Skin epidermis (tissue), 12 donors: Measurements from ENCODE around the gene OR2D2.
"Not testable (repeated sequence)": the region's sequence is repeated elsewhere in the genome, so short reads cannot be mapped to it uniquely, and the experiment has no call there.

ENCODE experiments used
- H3K27ac ChIP-seq, 21 experiments: fragments of 200-600 bp; sonication (generic) in 11 of 21; one replicate each; pipeline ENCODE4 v1.5.0; 2020; ENCODE audit warnings: mild to moderate bottlenecking in 3 of 21, inconsistent platforms in 2 of 21, moderate library complexity in 2 of 21
- H3K4me3 ChIP-seq, 7 experiments: fragments of 200-600 bp; sonication (generic) in 2 of 7; one replicate each; pipeline ENCODE4 v1.5.0; 2020; ENCODE audit warnings: inconsistent platforms in 2 of 7, mild to moderate bottlenecking in 2 of 7, moderate library complexity in 1 of 7

OR2D2 gene, protein sequence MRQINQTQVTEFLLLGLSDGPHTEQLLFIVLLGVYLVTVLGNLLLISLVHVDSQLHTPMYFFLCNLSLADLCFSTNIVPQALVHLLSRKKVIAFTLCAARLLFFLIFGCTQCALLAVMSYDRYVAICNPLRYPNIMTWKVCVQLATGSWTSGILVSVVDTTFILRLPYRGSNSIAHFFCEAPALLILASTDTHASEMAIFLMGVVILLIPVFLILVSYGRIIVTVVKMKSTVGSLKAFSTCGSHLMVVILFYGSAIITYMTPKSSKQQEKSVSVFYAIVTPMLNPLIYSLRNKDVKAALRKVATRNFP

DNA sequence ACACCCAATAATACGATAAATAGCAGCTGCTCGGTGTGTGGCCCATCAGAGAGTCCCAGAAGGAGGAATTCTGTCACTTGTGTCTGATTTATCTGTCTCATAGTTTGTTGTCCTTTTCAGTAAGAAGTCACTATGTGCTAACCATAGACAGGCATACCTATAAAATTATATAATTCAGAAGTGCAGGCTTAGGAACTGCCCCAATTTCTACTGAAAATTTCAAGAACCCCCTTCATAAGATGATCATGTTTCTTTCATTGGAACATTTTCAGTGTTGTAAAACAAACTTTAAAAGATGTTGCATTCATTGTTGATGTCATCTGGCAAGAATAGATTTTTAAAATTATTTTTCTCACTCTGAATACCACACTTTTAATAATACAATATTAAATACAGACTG is at the start of gene OR2D2:
Gene OR2D2, minus strand, starts transcription at position 101 of the 400 bp plus-strand sequence. Its CDS starts 0 bp downstream, at position 101.
- Histone ChIP-seq H3K27ac (no peak within 1 kb of the TSS), H3K4me3 (no peak within 1 kb of the TSS)

DNA sequence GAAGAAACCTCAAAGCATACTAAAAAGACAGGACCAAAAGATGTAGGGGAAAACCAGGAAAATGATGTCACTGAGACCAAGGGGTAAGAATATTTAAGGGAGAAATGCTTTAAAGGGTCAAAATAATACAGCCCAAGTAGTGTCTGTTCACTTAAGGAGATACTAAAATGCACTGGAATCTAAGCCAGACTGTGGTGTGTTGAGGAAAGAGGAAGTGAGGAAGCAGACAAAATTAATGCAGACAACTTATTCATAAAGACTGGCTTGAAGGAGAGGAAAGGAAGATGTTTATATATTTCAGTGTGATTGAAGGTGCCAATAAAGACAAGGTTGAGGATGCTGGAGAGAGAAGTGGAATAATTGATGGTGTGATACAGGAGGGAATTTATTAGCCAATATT is 49.7 kb upstream of the OR2D2 start:
- H3K4me3 ChIP-seq = no peak overlapping the region
- H3K27ac ChIP-seq = no peak overlapping the region

DNA sequence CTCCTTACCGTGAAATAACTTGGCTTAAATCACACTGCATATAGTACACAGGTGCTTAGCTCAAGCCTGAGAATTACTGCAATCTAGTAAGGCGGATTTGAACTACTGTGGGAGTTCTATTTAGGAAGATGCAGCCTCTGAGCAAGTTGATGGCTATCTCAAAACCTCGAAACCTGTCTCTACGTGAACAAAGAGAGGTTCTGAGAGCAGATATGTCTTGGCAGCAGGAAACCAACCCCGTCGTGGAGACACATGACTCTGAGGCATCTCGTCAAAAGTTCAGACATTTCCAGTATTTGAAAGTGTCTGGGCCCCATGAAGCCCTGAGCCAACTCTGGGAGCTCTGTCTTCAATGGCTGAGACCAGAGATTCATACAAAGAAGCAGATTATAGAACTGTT is 39.8 kb upstream of the OR2D2 start:
- Histone ChIP-seq H3K27ac (no peak overlapping the region), H3K4me3 (no peak overlapping the region)

DNA sequence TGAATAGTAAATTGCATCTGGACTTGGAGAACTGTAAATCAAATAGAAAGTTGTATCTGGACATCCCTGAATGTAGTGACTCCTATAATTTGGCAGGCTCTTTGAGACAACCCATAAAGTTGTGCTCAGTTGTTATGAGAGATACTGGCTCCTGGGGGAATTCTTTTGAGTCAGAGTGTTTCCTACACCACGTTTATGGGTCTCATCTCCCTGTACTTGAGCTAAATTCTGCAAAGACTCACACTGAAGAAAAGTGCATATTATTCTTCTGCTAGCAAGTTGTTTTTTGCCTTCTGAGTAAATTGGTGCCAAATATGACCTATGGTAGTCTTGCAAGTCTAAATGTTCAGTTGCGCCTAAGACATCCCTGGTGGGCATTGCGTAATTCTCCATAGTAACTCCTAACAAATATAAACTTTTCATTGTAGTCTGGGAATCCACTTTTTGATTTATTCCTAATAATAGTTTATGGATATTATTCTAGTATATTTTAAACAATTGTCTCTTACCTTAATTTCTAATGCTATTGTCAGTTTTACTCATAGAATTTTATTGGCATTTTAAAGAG is 38.9 kb upstream of the OR2D2 start:
- Histone ChIP-seq H3K4me3 (no peak overlapping the region), H3K27ac (no peak overlapping the region)

DNA sequence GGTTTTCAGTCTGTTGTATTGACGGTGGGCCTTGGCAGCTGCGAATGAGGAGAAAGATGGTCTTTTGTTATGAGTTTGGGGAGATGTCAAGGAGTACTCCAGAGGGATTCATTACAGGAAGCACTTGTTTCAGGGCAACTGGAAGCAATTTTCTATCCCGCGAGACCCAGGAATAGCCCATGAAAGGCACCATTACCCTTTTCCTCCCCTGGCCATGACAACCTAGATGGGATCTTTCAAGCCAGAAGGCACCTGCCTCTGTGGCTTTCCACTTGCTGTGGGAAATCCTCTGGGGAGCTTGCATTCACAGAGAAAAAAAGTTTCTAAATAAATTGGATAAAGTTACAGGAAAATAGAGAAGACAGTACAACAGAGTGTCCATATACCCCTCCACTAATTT is 36.6 kb upstream of the OR2D2 start:
- Histone ChIP-seq H3K4me3 (no peak overlapping the region), H3K27ac (no peak overlapping the region)

DNA sequence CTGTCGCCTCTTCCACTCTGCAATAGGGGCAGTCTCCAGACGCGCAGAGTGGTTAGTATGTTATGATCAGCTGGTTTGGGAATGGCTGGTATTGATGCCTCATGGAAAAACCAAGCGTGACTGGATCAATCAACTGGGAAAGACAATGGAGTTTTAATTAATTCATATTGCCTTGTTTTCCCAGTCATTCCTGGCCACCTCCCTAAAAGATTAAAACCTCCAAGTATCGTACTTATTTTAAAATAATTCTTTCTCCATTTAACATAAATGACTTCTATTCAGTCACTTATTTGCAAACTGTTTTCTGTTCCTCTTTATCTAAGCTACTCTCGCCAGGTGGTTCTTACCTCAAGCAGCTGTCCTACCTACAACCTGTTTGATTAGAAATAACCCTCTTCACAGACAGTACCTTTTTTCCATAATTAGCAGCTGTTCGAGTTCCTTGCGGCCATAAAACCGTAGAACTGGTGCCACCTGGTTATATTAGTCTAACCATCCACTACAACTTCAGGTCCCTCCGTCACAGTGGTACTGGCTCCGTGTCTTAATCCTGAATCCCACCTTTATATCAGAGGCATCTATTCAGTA is 34.8 kb upstream of the OR2D2 start:
- H3K4me3 ChIP-seq = peak overlapping the region; percentile 49 to 73 (median 59)
- peak overlapping the region in 9 of 21 experiments; percentile 28 to 71 (median 49) for H3K27ac ChIP-seq

DNA sequence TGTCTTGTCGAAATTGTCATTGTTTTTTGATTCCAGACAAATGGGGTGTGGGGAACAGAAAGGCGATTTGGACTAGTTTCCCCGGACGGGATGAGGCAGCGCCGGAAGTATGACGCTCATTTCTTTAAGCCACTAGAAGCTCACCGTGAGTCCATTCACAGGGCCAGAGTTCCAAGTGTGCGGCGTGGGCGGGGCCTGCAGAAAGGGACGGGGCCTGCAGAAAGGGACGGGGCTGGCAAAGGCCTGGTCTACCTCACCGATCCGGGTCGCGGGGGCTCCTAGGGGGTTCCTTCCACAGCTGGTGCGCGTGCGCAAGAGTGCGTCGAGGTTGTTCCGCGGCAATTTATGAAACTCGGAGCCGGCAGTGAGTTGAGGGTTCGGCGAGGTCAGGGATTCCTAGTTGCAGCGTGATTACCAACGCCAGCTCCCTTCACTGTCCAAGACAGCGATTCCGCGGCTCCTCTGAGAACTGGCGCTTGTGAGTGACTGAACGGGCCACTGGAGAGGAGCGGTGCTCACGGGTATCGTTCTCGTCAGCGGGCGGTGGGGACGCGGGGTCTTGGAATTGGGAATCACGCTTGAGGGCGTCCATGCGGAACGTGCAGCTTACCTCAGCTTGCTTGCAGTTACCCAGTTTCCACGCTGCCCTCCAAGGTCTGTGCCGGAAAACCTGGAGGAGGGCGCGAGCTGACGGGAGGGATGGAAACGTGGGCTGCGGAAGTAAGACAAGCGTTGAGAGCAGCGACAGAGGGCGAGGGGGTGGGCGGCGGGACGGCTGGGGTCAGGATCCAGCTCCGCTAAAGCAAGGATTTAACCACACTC is 34.1 kb upstream of the OR2D2 start, which contains the start of gene ZNF215:
Gene ZNF215, plus strand, starts transcription at position 219 of the 822 bp plus-strand sequence. CDS start 5,847 bp downstream, outside the sequence.
- H3K4me3 ChIP-seq = peak within 1 kb of the TSS; percentile 49 to 73 (median 59)
- peak within 1 kb of the TSS in 14 of 21 experiments; percentile 11 to 71 (median 42) for H3K27ac ChIP-seq

DNA sequence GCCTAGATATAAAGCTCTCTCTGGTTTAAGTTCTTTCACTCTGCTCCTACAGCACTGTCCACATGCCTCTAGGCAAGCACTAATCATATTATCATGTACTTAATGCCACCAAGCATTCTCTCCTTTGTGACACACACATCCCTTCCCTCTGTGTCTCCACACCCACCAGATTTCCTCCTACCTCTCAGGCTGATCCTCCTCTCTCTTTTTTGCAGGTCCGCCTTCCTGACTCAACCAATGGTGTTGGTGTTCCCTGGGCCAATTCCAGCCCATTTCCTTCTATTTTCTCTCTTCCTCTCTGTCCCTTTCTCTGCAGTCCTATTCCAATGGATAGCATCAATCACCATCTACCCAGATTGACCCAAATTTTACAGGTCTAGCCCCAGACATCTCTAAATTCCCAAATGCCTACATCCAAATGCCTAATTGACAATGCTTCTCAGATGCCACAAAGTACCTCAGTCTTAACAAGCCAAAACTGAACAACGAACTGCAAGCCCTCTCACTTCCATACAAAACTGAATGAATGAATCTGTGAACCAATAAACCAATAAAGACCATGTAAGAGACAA is 33.4 kb upstream of the OR2D2 start:
- Histone ChIP-seq H3K4me3 (peak overlapping the region; percentile 49 to 73 (median 59)), H3K27ac (peak overlapping the region in 6 of 21 experiments; percentile 13 to 71 (median 46))

DNA sequence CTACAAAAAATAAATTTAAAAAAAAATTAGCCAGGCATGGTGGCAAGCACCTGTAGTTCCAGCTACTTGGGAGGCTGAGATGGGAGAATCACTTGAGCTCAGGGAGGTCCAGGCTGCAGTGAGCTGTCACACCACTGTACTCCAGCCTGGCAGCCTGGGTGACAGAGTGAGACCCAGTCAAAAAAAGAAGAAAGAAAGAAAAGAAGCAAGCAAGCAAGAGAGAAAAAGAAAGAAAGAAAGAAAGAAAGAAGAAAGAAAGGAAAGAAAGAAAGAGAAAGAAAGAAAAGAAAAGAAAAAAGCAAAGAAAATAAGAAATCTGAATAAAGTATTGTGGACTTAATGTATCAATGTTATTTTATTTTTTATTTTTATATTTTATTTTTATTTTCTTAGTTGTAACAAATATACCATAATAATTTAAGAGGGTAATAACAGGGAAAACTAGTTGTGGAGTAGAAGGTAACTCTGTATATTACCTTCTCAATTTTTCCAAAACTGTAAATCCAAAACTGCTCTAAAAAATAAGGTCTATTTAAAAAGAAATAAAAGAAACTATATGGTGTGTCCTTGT is 32.8 kb upstream of the OR2D2 start:
- Histone ChIP-seq H3K27ac (peak overlapping the region in 1 of 21 experiments; percentile 35), H3K4me3 (no peak overlapping the region)

DNA sequence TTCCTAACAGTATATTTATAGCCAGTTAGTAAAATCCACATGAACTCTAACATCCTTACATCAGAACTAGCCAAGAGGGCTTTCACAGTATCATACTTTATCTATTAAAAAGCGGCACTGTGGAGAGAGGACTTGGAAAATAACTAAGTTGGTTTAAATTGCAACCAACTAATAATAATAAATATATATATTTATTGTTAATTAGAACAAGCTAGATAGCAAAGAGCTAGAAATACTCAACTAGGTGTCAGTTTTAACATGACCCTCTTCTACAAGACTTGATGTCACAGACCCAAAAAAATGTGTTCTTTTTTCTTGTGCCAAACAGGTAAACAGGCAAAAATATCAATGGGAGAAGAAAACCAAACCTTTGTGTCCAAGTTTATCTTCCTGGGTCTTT is 28.4 kb upstream of the OR2D2 start, which contains the start of gene OR2D3:
Gene OR2D3, plus strand, starts transcription at position 301 of the 400 bp plus-strand sequence. Its CDS starts 0 bp downstream, at position 301.
- no peak within 1 kb of the TSS for H3K4me3 ChIP-seq
- no peak within 1 kb of the TSS for H3K27ac ChIP-seq

DNA sequence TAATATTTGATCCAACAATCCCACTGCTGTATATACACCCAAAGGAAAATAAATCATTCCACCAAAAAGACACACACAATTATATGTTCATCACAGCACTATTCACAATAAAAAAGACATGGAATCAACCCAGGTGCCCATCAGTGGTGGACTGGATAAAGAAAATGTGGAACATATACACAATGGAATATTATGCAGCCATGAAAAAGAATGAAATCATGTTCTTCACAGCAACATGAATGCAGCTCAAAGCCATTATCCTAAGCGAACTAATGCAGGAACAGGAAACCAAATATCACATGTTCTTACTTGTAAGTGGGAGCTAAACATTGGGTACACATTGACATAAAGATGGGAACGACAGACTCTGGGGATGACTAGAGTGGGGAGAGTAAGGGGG is 27.4 kb upstream of the OR2D2 start:
- Histone ChIP-seq H3K27ac (no peak overlapping the region), H3K4me3 (no peak overlapping the region)

DNA sequence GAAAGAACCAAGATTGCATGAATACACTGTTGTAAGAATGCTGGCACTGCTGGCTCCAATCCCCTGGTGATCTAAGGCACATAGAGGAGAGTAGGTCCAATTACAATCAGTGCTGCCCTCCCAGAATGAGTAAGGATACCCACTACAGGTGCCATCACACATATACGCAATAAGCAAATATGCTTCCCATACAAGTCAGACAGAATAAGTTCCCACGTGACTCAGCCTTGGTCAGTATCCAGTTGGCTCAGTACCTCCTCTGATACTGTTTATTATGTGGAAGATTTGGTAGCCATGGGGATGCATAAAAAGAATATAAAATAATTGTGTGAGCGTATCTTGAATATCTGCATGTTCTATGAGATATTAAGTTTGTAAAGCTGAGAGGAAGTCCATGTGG is 19.6 kb upstream of the OR2D2 start:
- no peak overlapping the region for H3K4me3 ChIP-seq
- no peak overlapping the region for H3K27ac ChIP-seq

DNA sequence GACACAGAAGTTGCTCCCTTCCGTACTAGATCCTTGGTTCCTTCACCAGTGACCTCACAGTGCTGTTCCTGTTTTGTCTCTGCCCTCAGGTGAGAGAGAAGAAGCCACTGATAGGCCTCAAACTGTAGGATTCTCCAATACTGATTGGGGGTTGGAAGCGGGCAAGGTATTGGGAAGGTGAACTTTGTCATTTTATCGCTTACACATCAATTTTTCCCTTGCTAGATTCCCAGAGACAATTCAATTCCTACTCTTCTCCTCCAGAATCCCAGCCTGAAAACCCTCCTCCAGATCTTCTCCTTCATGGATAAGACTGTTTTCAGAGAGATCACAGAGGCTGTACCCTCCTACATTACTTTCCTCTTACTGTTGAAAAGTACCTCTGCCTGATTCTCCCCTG is 19.1 kb upstream of the OR2D2 start:
- no peak overlapping the region for H3K27ac ChIP-seq
- H3K4me3 ChIP-seq = no peak overlapping the region

DNA sequence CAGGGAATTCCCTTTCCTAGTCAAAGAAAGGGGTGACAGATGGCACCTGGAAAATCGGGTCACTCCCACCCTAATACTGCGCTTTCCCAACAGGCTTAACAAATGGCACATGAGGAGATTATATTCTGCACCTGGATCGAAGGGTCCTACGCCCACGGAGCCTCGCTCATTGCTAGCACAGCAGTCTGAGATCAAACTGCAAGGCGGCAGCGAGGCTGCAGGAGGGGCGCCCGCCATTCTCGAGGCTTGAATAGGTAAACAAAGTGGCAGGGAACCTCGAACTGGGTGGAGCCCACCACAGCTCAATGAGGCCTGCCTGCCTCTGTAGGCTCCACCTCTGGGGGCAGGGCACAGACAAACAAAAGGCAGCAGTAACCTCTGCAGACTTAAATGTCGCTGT is 12.5 kb upstream of the OR2D2 start:
- H3K27ac ChIP-seq, H3K4me3 ChIP-seq: not testable (repeated sequence)

DNA sequence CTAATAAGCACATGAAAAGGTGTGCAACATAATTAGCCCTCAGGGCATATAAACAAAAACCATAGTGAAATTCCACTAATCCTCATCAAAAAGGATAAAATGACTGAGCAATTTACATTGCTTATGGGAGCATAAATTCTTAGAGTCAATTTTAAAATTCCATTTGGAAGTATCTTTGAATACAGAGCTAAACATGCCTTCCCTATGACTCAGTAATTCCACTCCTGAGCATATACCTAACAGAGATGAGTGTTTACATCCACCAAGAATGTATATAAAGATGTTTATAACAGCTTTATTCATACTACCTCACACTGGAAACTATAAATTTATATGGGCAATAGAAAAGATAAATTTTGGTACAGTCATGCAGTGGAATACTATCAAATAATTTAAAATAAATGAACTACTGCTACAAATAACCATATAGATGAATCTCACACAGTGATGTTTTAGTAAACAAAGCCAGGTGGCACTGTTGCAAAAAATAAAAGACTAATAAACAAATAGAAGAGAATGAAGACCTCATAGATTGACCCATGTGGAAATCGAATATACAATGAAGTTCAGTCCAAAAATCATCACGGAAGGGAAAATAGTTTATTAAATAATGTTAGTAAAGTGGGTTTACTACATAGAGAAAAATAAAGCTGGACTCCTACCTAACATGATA is 8.2 kb upstream of the OR2D2 start:
- Histone ChIP-seq H3K27ac (no peak overlapping the region), H3K4me3 (no peak overlapping the region)

DNA sequence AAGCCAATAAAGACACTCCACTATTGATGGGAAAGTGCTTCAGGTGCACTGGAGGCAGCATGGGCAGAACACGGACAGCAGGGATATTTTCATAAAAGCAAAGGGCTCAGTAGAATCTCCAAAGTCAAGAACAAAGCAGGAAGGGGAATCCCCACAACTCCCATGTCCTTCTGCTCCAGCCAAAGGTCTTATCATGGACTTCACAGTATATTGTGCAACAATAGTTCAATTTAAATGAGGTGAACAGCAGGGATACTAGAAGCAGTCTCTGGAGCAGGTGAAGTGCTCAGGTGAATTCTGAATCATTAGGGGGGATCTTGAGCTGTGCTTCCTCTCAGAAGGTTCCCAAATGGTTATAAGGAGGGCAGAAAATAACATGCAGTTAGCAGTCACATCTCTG is 6.6 kb upstream of the OR2D2 start:
- no peak overlapping the region for H3K27ac ChIP-seq
- no peak overlapping the region for H3K4me3 ChIP-seq

DNA sequence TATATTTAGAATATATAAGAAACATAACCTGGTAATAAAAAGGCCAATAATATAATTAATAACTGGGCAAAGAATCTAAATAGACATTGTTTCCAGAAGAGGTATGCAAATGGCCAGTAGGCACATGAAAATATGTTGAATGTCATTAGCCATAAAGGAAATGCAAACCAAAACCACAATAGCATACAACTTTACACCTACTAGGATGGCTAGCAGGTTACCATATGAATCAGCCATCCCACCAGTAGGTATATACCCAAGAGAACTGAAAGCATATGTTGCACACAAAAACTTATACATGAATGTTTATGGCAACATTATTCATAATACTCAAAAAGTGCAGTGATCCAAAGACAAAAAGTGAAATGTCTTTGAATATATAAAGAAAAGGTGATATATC is 2.7 kb upstream of the OR2D2 start:
- H3K4me3 ChIP-seq = no peak overlapping the region
- H3K27ac ChIP-seq = no peak overlapping the region

DNA sequence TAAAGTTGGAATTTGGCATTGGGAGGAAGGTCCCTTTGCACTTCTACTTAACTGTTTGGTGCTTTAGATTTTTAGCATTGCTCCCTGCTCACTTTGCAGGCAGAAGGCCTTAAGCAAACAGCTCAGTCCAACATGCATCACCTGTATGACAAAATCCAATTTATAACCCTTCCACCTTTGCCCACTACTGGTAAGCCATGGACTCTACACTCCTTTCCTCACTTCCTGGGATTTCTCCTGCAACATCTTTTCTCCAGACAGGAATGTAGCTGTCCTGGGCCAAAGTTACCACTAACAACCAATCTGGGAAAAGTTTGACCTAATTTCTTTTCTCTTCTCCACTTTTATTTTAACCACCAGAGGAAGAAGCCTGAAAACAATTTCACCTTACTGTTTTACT is 1.8 kb upstream of the OR2D2 start:
- Histone ChIP-seq H3K4me3 (no peak overlapping the region), H3K27ac (no peak overlapping the region)

DNA sequence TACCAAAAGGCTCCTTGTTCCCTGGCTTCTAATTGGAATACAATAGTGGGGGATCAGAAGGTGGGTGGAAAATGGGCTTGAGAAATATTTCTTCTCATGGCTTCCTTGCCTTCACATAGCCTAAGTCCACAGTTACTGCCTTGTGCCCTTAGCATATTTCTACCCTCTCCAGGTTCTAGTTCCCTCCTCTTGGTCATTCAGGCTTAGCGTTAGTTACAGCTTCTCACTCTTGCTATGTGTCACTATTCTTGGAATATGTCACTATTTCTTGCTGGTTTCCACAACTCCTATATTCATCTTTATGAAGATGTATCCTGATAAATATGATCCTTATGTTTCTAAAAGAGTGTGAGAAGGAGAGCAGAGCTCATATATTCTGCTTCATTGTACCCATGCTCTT is 2.5 kb downstream of the OR2D2 start:
- no peak overlapping the region for H3K27ac ChIP-seq
- H3K4me3 ChIP-seq = no peak overlapping the region
